KG1 (cell line): Measurements from ENCODE around the gene RAP1GDS1.
"Not testable (repeated sequence)": the region's sequence is repeated elsewhere in the genome, so short reads cannot be mapped to it uniquely, and the experiment has no call there.

Experiments used
- DNase-seq: peaks from one replicate; lab custom pipeline; 2025; lab: John Stamatoyannopoulos, UW

Gene RAP1GDS1

DNA sequence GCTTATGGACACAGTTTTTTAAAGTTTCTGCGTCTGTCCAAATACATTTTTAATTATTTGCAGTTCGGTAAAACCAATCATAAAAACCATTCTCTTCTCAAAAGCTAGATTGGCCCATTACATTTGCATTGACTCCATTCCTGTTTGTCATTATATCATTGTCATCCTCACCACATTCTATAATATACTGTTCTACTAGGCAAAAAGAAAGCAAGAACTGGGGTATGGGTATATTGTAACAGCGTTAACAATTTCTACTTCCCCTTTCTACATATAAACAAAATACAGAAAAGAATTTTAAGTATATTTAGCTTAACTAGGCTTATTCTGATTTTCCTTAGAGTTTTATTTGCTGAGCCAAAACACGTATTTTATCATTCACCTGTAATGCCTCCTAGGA is 91.8 kb downstream of the RAP1GDS1 start:
- peak; percentile 19 for DNase-seq

GRCh38 chr4:98358630-98359248 is 97.6 kb downstream of the RAP1GDS1 start:
- no peak for DNase-seq

GRCh38 chr4:98359646-98360045 is 98.5 kb downstream of the RAP1GDS1 start:
- no peak for DNase-seq

- no peak for DNase-seq
Observed at GRCh38 chr4:98363431-98363830, 102.2 kb downstream of the RAP1GDS1 start.

DNA sequence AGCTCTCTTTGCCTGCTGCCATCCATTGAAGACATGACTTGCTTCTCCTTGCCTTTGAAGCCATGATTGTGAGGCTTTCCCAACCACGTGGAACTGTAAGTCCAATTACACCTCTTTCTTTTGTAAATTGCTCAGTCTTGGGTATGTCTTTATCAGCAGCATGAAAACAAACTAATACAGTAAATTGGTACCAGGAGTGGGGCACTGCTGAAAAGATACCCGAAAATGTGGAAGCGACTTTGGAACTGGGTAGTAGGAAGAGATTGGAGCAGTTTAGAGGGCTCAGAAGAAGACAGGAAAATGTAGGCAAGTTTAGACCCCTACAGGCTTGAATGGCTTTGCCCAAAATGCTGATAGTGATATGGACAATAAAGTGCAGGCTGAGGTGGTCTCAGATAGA is 105.1 kb downstream of the RAP1GDS1 start:
- not testable (repeated sequence) for DNase-seq

DNA sequence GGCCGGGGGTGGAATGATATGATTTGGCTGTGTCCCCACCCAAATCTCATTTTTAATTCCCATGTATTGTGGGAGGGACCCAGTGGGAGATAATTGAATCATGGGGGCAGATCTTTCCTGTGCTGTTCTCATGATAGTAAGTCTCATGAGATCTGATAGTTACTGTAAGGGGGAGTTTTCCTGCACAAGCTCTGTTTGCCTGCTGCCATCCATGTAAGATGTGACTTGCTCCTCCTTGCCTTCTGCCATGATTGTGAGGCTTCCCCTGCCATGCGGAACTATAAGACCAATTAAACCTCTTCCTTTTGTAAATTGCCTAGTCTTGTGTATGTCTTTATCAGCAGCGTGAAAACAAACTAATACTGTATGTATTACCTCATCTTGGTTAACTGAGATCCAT is 106.8 kb downstream of the RAP1GDS1 start:
- DNase-seq: not testable (repeated sequence)

- no peak for DNase-seq
Observed at GRCh38 chr4:98369322-98369721, 108.1 kb downstream of the RAP1GDS1 start.

GRCh38 chr4:98374643-98375042 is 113.5 kb downstream of the RAP1GDS1 start:
- no peak for DNase-seq

GRCh38 chr4:98377559-98377958 is 116.4 kb downstream of the RAP1GDS1 start:
- DNase-seq: no peak

DNA sequence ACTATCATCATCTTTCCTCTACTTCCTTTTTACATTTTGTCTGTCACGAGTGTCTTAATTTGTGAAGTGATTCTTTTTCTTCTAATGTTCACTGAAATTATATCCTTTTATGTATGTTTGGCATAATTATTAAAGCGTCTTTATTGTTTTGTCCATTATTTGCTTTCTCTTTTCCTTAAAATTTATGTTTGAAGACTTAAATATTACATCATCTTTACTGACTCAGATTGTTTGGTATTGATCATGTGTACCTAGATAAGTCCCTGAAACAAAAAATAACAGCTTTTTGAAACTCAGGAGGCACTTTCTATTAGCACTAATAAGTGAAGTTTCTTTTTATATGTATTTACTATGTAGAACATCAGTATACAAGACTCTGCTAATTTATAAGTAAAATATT is 120.1 kb downstream of the RAP1GDS1 start:
- DNase-seq: no peak

GRCh38 chr4:98383431-98384106 is 122.4 kb downstream of the RAP1GDS1 start:
- no peak for DNase-seq

DNA sequence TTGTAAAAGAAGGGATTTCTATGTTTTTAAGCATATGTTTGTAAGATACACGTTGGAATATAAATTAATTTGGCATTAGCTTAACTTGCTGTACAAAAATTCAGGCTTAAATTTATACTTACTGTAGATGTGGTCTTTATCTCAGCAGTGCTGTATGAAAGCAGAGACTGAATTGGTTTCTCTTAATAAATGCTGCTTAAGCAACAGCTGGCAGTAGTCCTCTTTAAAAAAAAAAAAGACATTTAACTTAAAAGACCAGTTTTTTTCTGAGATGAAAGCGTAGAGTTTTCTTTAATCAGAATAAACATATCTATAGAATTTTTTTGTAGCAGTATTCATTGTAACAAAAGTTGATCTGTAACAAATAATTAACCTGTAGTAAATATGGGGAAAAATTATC is 124.6 kb downstream of the RAP1GDS1 start:
- no peak for DNase-seq

DNA sequence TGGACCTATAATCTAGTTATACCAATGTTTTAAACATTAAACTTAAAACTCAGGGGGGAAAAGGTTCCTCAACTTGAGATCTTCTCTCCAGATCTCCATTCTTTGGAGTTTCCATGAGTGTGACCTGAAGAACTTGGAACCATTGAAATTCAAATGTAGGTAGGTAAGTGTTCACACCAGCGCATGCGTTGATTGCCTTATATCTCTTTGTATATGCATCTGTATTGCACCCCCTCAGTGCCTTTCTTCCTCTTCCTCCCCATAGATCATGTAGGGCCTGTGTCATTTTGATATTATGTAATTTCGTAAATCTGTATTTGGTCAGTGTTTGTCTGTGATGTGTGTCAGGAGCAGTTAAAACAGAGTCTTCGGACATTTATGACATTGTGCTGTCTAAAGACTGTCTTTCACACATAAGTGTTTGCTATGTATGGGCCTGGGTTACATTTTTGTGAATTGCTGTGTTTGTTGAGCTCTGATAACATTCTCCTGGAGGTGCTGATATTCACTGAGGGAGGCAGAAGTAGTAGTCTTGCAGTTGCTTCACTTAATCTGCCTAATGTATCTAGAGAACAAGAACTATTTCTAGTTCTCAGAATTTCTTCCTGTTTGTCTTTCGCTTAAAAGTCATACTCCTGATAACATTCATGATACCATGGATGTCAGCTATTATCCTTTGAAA is 126.3 kb downstream of the RAP1GDS1 start:
- no peak for DNase-seq

GRCh38 chr4:98394134-98394533 is 132.9 kb downstream of the RAP1GDS1 start:
- no peak for DNase-seq

- DNase-seq: no peak
Observed at GRCh38 chr4:98399915-98400314, 138.7 kb downstream of the RAP1GDS1 start.

- no peak for DNase-seq
Observed at GRCh38 chr4:98406819-98407218, 145.6 kb downstream of the RAP1GDS1 start.

GRCh38 chr4:98411731-98412130 is 150.5 kb downstream of the RAP1GDS1 start:
- DNase-seq: no peak

DNA sequence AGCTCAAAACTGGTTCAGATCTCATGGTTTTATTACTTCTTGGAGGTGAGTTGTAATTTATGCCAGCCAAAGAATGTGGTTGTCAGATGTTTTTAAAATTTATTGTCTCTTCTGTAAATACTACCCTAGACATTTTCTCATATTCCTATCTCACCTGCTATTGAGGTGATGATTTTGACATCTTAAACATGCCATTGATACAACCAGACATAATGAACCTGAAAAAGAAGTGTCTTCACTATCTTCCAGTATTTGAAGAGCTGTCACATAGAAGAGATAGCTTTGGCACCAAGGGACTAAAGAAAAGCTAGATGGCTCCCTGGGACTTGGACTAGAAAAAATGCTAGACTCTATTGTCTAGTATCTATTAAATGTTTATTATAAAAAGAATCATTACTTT is 155.7 kb downstream of the RAP1GDS1 start:
- DNase-seq: no peak

- DNase-seq: not testable (repeated sequence)
Observed at GRCh38 chr4:98420151-98420550, 159.0 kb downstream of the RAP1GDS1 start.

- no peak for DNase-seq
Observed at GRCh38 chr4:98421111-98421510, 159.9 kb downstream of the RAP1GDS1 start.

GRCh38 chr4:98423009-98423408 is 161.8 kb downstream of the RAP1GDS1 start:
- DNase-seq: no peak

DNA sequence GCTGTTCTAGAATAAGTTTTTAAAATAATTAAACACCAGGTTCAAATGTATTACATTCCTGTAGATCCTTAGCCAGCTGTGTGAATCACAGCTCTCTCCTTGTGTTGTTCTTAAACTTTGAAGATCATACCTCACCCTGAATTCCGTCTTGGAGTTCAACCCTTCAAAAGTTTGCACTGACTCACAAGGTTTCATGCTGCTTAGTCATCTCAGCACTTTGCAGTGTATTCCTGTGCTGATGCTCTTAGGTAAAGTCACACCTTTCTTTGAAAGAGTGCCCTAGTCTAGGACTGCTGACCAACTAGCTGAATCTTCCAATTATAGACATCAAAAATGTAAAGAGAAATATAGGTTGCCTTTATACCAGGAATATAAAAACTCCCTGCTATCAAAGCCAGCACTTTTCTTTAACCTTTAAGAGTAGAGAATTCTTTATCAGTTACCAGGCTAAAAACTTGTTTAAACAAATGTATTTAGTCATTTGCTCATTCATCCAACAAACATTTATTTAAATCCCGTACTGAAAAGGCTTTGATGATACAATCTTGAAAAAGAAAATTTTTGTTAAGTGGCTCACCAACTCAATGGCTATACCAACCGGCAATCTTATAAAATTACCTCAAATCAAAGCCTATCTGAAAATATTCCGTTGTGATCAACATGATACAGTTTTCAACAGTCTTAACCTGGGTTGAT is 169.7 kb downstream of the RAP1GDS1 start:
- DNase-seq: no peak

GRCh38 chr4:98433691-98434090 is 172.5 kb downstream of the RAP1GDS1 start:
- DNase-seq: no peak
